NB4 (cell line): ENCODE measurements around the gene TBC1D17.

Experiments used
- CTCF ChIP-seq: IDR thresholded peaks from one replicate; pipeline ENCODE4 v1.5.1; 2012; ENCODE audit warnings: low read depth, low read length
- MYC ChIP-seq: IDR thresholded peaks from 2 replicates; pipeline ENCODE4 v1.6.1; 2011; ENCODE audit warnings: low read depth, low read length

DNA sequence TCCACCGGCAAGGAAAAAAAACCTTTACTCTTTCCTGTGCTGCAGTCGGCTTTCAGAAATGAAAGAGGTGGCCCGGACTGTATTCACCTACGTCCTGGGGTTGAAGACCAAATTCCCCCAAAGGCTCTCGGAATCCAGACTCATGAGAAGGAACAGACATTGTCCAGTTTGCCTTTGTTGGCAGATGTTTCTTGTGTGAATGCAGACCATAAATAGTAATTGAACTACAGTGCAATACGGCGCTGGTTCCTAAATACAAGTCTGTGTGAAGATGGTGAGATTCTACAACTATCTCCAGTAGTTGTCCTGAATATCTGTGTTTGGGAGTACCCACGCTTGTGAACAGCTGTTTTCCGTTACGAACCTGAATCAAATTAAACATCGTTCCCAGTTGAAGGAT is 37.8 kb upstream of the TBC1D17 start:
- TF ChIP-seq CTCF (no peak), MYC (no peak)
